T-helper 1 cell treated with Interleukin-12 subunit alpha and Interleukin-12 subunit beta and Interleukin-4 antibody, amounts not matched to agents 30 ng/mL and 1 ng/mL, for 36 hours (primary cell): ENCODE results near the gene ATP2B2. TPM values are rescaled to one million over a fixed set of nuclear protein-coding genes. Genes with fewer than 3 reads are reported as not detected.
"Not testable (repeated sequence)": the region's sequence is repeated elsewhere in the genome, so short reads cannot be mapped to it uniquely, and the experiment has no call there.

Experiments
- intact Hi-C: fragments of 100-400 bp; cut with micrococcal nuclease; formaldehyde crosslinking; loops from one replicate; pipeline ENCODE4 v1.15.1; 2024
- total RNA-seq: library from RNA; stranded (reverse); gene quantifications from 2 replicates; pipeline ENCODE4 v1.2.3, GENCODE V29; 2022

Gene ATP2B2
- total RNA-seq, 1 donor from 2014 or later: not detected

- intact Hi-C loops: no loop called here
These were observed 199.2 kb downstream of the ATP2B2 start for GRCh38 chr3:10306156-10306555.

GRCh38 chr3:10305331-10305902, 200.0 kb downstream of the ATP2B2 start:
- intact Hi-C loops: no loop called here

- intact Hi-C loops: no loop called here
These were observed 200.5 kb downstream of the ATP2B2 start for GRCh38 chr3:10304905-10305304.

- intact Hi-C loops: no loop called here
These were observed 201.6 kb downstream of the ATP2B2 start for GRCh38 chr3:10303785-10304184.

DNA sequence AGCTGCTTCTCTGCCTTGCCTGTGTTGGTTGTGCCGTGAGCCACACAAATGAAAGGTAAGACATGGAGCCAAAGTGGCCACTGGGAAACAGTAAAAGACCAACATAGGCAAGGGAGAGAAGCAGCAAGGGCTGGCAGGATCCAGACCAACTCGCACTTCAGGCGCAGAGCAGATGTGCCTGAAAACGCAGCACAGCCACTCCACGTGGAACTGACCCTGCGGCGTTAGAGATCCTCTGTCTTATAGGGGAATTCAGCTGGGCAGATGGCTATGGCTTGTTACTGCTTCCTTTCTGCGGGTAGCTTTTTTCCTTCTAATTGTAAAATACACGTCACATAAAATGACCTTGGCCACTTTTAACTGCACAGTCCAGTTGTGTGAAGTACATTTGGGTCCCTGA, 202.3 kb downstream of the ATP2B2 start:
- intact Hi-C loops: no loop called here

DNA sequence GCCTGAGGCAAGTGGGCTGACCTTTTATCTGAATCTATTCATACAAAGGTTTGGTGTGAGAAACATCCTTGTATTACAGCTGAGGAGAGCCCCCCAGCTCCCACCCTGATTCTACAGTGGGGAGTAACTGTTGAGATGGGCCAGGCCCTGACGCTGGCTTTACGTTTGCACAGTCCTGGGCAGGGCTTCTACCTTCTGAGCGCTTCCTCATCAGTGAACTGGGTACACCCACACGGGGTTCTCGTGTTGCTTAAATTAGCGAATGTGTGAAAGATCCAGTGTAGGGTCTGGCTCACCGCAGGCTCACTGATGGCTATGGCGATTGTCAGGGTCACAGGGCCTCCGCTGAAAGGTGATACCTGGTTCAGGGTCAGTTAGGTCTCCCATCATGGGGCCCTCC, 205.3 kb downstream of the ATP2B2 start:
- intact Hi-C loops: no loop called here

GRCh38 chr3:10299679-10300078, 205.7 kb downstream of the ATP2B2 start:
- intact Hi-C loops: no loop called here

GRCh38 chr3:10299175-10299574, 206.2 kb downstream of the ATP2B2 start:
- intact Hi-C loops: no loop called here

DNA sequence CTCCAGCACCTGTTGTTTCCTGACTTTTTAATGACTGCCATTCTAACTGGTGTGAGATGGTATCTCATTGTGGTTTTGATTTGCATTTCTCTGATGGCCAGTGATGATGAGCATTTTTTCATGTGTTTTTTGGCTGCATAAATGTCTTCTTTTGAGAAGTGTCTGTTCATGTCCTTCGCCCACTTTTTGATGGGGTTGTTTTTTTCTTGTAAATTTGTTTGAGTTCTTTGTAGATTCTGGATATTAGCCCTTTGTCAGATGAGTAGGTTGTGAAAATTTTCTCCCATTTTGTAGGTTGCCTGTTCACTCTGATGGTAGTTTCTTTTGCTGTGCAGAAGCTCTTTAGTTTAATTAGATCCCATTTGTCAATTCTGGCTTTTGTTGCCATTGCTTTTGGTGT, 207.3 kb downstream of the ATP2B2 start:
- intact Hi-C loops: not testable (repeated sequence)

- intact Hi-C loops: no loop called here
These were observed 211.3 kb downstream of the ATP2B2 start for GRCh38 chr3:10294030-10294586.

- intact Hi-C loops: no loop called here
These were observed 212.6 kb downstream of the ATP2B2 start, which contains the start of gene GHRL for GRCh38 chr3:10292505-10293419. Gene GHRL, minus strand, starts transcription at chr3:10292947. Its CDS starts 2,767 bp downstream, at chr3:10290180.

- intact Hi-C loops: no loop called here
These were observed 213.7 kb downstream of the ATP2B2 start for GRCh38 chr3:10291641-10292040.

DNA sequence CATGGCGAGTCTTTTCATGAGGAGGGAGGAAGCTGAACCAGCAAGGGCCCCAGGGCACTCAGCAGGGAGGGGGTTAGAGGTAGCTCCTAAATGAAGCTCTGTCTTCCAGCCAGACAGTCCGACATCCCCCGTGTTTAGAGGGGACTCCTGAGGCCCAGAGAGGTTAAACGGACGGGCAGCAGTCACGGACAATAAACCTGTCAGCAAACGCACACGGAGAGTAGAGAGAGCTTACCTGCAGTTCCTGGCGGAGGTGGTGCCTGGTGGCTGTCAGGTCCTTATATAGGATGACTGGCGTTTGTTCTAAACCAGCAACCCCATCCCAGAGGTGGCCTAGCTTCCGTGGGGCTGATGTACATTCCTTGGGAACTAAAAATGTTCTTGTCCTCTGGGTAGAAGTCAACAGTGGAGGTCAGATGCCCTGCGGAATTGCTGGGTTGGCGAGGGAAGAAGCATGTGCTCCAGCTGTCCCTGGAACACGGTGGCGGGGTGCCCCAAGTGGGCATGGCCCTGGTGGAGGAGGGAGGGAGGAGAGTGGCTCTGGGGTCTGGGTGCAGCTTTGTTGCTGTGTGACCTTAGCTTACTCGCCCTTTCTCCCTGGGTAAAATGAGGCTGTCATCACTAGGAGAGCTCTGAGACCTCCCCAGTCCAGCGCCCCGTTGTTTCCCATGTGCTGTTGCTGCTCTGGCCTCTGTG, 214.8 kb downstream of the ATP2B2 start:
- intact Hi-C loops: no loop called here

DNA sequence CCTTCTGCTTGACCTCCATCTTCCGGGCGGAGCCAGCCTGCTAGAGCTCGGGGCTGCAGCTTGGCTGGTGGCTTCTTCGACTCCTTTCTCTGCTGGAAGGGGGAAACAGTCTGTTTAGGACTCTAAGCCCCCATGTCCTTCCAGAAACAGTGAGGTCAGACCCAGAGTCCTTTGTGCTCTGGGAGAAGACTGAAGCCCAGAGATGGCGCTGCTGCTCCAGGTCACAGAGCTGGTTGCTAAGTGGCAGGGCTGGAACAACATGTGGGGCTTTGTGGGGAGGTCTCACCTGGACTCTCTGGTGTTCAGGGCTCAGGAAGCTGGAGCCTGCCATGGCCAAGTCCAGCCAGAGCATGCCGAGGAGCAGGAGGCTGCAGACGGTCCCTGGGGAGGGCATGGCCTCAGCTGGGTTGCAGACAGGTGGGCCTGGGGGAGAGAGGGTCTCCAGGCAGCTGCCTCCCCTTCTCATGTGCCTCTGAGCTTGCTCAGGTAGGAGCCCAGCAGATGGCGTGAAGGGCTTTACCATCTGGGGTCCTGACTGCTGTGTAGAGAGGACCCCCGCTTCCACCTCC, 215.5 kb downstream of the ATP2B2 start:
- intact Hi-C loops: no loop called here

DNA sequence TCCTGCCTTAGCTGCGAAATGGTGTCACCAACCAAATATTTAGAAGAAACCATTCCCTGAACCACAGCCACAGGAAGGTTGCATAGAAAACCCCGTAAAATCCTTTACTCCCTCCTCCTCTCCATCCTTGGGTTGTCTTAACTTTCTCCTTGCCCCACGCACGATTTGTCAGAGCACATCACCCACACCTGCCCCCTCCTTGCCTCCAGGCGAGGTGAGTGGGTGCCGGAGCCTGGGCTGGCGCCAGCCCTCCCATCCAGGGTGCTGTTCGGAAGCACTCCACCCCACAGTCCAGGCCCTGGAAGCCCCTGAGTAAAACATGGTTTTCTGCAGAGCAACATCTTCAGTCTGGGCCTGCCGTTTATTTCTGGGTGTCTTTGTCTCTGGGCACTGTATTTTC, 216.3 kb downstream of the ATP2B2 start:
- intact Hi-C loops: no loop called here

DNA sequence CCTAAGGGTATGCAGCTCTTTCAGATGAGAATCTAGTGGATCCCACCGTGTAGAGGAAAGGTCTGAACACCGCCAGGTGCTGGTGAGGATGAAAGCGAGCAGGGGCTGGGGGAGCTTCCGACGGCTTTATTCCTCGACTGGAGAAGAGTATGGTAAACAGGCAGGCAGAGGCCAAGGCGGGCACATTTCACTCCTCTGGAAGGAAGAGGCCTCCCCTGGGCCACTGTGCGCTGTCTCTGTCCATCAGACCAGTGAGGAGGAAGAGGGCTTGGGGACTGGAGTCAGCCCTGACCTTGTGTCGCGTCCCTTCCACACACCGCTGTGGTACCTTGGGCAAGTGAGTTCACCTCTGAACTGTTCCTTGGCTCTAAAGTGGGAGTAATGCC, 216.8 kb downstream of the ATP2B2 start:
- intact Hi-C loops: no loop called here

DNA sequence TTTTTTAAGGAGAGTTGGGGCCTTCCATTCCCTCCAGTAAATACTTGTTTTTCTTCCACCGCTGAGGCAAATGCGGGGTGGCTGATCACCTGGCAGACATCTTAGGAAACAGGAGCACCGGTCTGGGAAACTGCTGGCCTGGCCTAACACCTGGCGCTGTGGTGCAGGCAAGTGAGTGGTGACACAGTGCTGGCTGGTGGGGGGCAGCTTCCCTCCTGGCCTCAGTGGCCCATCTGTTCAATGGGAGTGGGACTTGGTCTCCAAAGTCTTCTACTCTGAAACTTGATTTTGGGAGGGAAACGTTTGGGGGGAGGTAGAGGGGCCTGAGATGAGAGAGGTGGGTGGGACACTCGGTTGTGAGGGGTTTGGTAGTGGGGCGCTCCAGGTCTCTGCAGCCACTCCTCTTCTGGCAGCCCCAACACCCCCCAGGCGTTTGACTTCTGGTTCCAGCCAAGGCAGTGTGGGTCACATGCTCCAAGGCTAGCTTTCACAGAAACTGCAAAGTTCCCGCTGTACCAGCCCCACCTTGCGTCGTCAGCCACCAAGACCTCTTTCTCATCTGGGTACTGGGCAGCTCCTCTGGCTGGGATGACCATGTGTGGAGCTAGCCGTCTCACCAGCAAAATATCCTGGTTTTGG, 217.3 kb downstream of the ATP2B2 start:
- intact Hi-C loops: no loop called here

DNA sequence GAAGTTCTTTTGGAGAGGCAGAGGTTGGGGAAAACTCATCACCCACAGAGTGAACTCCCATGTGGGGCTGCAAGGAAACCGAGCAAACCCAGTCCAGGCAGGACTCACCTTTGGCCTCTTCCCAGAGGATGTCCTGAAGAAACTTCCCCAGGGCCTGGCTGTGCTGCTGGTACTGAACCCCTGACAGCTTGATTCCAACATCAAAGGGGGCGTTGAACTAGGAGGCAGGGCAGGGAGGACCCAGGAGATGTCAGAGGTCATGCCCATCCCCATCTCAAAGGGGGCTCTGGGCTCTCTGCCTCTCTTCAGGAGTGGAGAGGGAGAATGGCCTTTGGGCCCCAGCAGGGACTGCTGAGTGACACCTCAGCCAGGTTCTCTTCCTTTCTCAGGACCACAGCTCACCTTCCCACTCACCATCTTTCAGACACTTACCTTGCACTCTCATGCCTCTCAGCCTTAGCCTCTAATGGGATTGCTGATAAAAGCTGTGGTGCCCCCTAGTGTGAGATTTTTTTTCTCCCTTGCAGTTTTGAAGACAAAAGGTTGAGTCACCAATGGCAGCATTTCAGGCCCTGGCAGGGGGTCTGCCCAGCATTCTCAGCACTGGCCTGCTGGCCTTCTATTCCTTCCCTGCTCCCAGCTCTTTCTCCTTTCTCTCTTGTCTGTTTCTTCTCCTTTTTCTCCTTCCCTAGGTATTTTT, 218.6 kb downstream of the ATP2B2 start:
- intact Hi-C loops: no loop called here

DNA sequence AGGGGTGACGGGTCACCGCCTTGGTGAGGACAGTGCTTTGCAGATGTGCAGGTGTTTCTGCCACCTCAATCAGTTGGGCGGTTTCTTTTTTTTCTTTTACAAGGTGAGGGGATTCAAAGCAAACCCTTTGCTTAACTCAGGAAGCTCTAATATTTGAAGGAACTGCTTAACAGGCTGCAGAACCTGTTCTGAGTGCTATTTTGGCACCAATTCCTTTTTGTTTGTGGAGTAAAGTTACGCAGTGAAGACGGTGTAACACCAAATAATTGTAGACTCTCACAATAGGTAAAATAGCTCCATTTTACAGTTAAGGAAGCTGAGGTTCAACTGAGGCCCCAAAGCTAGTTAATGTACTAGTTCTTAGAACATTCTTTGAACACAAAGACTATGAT, 219.3 kb downstream of the ATP2B2 start:
- intact Hi-C loops: no loop called here
